HG03139 (cell line): ENCODE measurements around the gene WDR86.

Source experiments
- ATAC-seq: cut with Tn5 transposase; IDR thresholded peaks from one replicate; pipeline ENCODE4 v1.9.1; 2021; ENCODE audit not compliant: unreplicated experiment

Gene WDR86

GRCh38 chr7:151352512-151352911 lies 57.3 kb downstream of the WDR86 start:
- ATAC-seq = no peak

GRCh38 chr7:151351967-151352366 lies 57.9 kb downstream of the WDR86 start:
- ATAC-seq = no peak

- no peak for ATAC-seq
Observed at GRCh38 chr7:151351027-151351426, 58.8 kb downstream of the WDR86 start.

GRCh38 chr7:151349507-151349853 lies 60.4 kb downstream of the WDR86 start:
- peak; percentile 40 for ATAC-seq

- no peak for ATAC-seq
Observed at GRCh38 chr7:151348970-151349369, 60.9 kb downstream of the WDR86 start.

- ATAC-seq = no peak
Observed at GRCh38 chr7:151347200-151347599, 62.6 kb downstream of the WDR86 start.

- ATAC-seq = no peak
Observed at GRCh38 chr7:151346470-151346769, 63.4 kb downstream of the WDR86 start.

- ATAC-seq = no peak
Observed at GRCh38 chr7:151345576-151346469, 64.0 kb downstream of the WDR86 start.

GRCh38 chr7:151343516-151343915 lies 66.3 kb downstream of the WDR86 start:
- ATAC-seq = no peak

- no peak for ATAC-seq
Observed at GRCh38 chr7:151342811-151343210, 67.0 kb downstream of the WDR86 start.

GRCh38 chr7:151342102-151342646 lies 67.7 kb downstream of the WDR86 start:
- ATAC-seq = peak; percentile 41

- peak; percentile 49 for ATAC-seq
Observed at GRCh38 chr7:151341357-151342101, 68.3 kb downstream of the WDR86 start, which contains the start of gene NUB1. Gene NUB1 (plus strand): TSS chr7:151341812. CDS start chr7:151345350, 3,538 bp downstream.

- ATAC-seq = no peak
Observed at GRCh38 chr7:151340794-151341356, 69.0 kb downstream of the WDR86 start.

- ATAC-seq = peak; percentile 39
Observed at GRCh38 chr7:151339651-151340382, 70.0 kb downstream of the WDR86 start.

- ATAC-seq = no peak
Observed at GRCh38 chr7:151338809-151339208, 71.0 kb downstream of the WDR86 start.

GRCh38 chr7:151337346-151337745 lies 72.5 kb downstream of the WDR86 start:
- no peak for ATAC-seq

GRCh38 chr7:151336027-151336708 lies 73.7 kb downstream of the WDR86 start:
- no peak for ATAC-seq

GRCh38 chr7:151334628-151335027 lies 75.2 kb downstream of the WDR86 start:
- ATAC-seq = no peak
